Prostate gland (tissue), 2 donors: ENCODE data around the gene SHLD2. TPM values are rescaled to one million over a fixed set of nuclear protein-coding genes. Genes with fewer than 3 reads are reported as not detected.
"Not testable (repeated sequence)": the region's sequence is repeated elsewhere in the genome, so short reads cannot be mapped to it uniquely, and the experiment has no call there.

Experiments used
- DNase-seq: peaks from one replicate; pipeline ENCODE4 v3.0.0-alpha.2; 2019; ENCODE audit warnings: low spot score
- H3K27ac ChIP-seq, 2 donors: fragments of 200-600 bp; sonication (generic); 2 replicates each; pipeline ENCODE4 v1.5.1; 2017 to 2019
- H3K27me3 ChIP-seq: fragments of 200-600 bp; sonication (generic); replicated peaks from 2 replicates; pipeline ENCODE4 v1.5.1; 2019; ENCODE audit not compliant: insufficient read depth
- H3K36me3 ChIP-seq, 2 donors: fragments of 200-600 bp; sonication (generic); 1 replicate in 1 of 2; 2 replicates in 1 of 2; pipeline versions ENCODE4 v1.5.1 to v1.8.1; 2017 to 2019
- H3K4me1 ChIP-seq: fragments of 200-600 bp; sonication (generic); replicated peaks from 2 replicates; pipeline ENCODE4 v1.5.1; 2019
- H3K4me3 ChIP-seq, 2 donors: fragments of 200-600 bp; sonication (generic); 2 replicates each; pipeline ENCODE4 v1.5.1; 2017 to 2019
- H3K9me3 ChIP-seq: fragments of 200-600 bp; sonication (generic); 2 replicates; pipeline ENCODE4 v1.5.1; 2017
- WGBS: methylation state at CpG from one replicate; pipeline ENCODE4 v1.1.5; 2018; 5-methylcytosine and 5-hydroxymethylcytosine counted together
- intact Hi-C: fragments of 100-400 bp; cut with DNase I; formaldehyde crosslinking; loops from one replicate; pipeline ENCODE4 v1.14.2; 2022
- total RNA-seq, 2 donors: library from RNA; depleted of rRNA; stranded (reverse); fragments of >200 nt; gene quantifications; one replicate each; pipeline ENCODE4 v1.1.0, GENCODE V29; 2016

Gene SHLD2
- total RNA-seq, 2 donors from 2014 or later: 25.2 to 43.5 TPM

- intact Hi-C loops, H3K4me3 ChIP-seq, H3K27me3 ChIP-seq, H3K36me3 ChIP-seq, H3K9me3 ChIP-seq, H3K27ac ChIP-seq, DNase-seq, H3K4me1 ChIP-seq: not testable (repeated sequence)
- 83% methylated on average over 2 of the region's 7 CpGs for WGBS
Observed at GRCh38 chr10:87234854-87235253, 139.8 kb downstream of the SHLD2 start.

GRCh38 chr10:87237244-87237643 is 142.2 kb downstream of the SHLD2 start:
- H3K9me3 ChIP-seq, H3K27ac ChIP-seq, H3K4me1 ChIP-seq, H3K27me3 ChIP-seq, intact Hi-C loops, H3K36me3 ChIP-seq, H3K4me3 ChIP-seq, DNase-seq: not testable (repeated sequence)
- WGBS: 100% methylated on average over 3 of the region's 5 CpGs

- H3K36me3 ChIP-seq, H3K4me1 ChIP-seq, H3K27ac ChIP-seq, H3K9me3 ChIP-seq, intact Hi-C loops, DNase-seq, H3K27me3 ChIP-seq, H3K4me3 ChIP-seq: not testable (repeated sequence)
- WGBS: 60% methylated on average over 3 of the region's 6 CpGs
Observed at GRCh38 chr10:87239346-87239808, 144.4 kb downstream of the SHLD2 start.

Other genes with a start within 250 kb of the SHLD2 start
- 10 to 100 TPM; 24.6 to 26.1 TPM for gene MMRN2, start 137.6 kb upstream of the SHLD2 start, total RNA-seq
- gene SNCG, start 136.6 kb upstream of the SHLD2 start, total RNA-seq: 10 to 100 TPM; 38.5 to 46.6 TPM
- gene ADIRF, start 126.7 kb upstream of the SHLD2 start, total RNA-seq: 100 to 1,000 TPM; 128 to 347 TPM
- gene FAM25A, start 74.9 kb upstream of the SHLD2 start, total RNA-seq: not detected
- gene GLUD1, start 363 bp upstream of the SHLD2 start, total RNA-seq: 100 to 1,000 TPM; 154 to 437 TPM
- 1 to 10 TPM; 3.6 to 9.5 TPM for gene NUTM2A, start 130.2 kb downstream of the SHLD2 start, total RNA-seq